GM18868 (cell line): Measurements from ENCODE around the gene RAB3C.

Source experiments
- ATAC-seq: cut with Tn5 transposase; IDR thresholded peaks from one replicate; pipeline ENCODE4 v1.9.1; 2021; ENCODE audit warnings: mild to moderate bottlenecking, moderate library complexity; ENCODE audit not compliant: unreplicated experiment

Gene RAB3C

DNA sequence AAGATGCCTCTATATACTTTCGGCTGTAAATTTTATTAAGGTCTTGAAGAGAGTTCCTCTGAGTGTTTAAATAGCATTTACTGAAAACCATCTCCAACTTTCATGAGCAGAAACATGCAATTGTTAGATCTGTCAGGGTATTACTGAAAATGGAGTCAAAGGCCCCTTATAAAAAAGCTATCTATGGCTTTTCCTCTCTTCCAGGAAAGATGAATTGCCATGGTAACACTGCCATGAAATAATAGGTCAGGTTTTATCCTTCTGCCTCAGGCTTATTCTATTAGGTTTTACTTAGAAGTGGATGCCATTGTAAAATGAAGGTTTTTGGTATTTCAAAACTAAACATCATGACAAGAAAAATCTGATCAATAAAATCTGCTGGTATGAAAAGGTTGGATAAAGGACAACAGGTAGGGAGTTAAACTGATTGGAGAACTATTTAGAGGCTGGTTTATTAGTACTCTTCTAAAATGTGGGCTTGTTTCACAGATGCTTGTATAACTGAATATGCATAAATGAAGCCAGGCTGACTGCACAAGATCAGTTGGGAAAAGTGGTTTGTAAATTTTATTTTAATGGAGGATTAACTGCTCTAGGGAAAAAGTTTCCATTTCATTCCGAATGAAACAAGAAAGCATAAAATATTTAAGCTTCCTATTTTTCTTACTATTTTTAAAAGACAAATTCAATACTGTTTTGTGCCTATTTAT lies 135.5 kb downstream of the RAB3C start:
- ATAC-seq = no peak

DNA sequence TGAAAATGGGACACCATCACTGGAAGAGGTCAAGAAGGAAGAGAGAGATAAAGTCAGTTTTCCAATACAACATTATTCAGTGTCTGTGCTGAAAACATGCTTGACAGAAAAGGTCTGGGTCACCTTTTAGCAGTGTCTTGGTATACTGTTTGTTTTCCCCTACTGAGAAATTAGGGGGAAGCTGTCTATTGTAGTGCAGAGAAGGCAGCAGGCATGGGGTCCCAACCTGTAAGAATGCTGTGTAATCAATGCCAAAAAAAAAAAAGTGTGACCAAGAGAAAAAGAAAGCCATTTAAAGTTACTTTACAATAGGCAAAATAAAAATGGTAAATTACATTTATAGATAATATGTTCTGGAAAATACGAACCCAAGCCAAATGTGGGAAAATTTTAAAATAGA lies 139.3 kb downstream of the RAB3C start:
- ATAC-seq = no peak

- ATAC-seq = no peak
Observed at GRCh38 chr5:58724992-58725391, 142.1 kb downstream of the RAB3C start.

DNA sequence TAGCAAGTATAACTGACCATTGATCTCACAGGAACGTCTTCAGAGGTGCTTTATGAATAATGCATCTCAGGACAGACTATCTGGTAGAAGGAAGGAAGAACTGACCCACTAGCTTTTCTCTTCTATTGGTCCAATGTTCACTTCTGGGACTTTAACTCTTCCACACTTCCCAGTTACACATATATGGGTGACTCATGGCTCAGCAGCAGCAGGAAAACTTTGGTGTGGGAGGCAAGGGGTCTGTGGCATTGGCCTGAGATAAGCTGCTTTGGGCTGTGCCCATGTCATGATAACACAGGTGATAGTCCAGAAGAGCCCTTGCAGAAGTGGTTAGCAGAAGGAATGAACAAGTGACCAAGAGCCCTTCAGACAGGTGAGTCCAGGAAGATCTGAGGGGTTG lies 148.8 kb downstream of the RAB3C start:
- no peak for ATAC-seq

- ATAC-seq = no peak
Observed at GRCh38 chr5:58735637-58736036, 152.8 kb downstream of the RAB3C start.

- ATAC-seq = no peak
Observed at GRCh38 chr5:58736214-58736613, 153.3 kb downstream of the RAB3C start.

DNA sequence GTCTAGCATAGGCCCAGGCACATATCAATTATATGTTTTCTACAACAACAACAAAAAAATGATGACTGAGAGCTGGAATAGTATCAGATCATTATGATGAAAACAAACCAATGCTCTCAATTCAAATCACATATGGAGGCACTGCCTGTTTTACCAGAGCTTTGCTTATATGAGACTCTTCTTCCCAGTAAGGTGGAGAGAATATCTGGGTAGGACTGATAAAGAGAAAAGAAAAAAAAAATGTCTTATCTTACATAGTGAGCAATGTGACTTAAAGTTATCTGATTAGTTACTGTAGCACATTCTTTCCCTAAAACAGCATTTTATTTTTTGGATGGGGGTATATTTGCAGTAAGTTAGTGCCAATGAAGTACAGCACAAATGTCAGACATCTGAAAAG lies 154.8 kb downstream of the RAB3C start:
- no peak for ATAC-seq

DNA sequence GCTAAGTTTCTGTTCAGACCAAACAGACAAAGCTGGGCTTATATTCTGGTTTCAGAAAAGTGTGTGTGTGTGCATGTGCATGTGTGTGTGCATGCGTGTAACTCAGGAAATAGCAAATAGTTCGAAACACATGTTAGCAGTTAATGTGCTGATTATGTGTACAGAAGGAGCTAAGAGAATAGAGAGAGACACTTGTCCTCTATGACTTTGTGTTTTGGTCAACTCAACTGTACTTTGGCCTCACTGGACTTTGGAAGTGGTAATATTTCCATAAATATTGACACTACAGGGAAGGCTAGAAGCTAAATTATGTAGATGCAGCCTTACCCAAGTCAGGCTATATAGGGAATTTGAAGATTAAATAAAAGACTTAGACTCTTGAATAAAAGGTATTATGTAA lies 155.5 kb downstream of the RAB3C start:
- ATAC-seq = no peak

DNA sequence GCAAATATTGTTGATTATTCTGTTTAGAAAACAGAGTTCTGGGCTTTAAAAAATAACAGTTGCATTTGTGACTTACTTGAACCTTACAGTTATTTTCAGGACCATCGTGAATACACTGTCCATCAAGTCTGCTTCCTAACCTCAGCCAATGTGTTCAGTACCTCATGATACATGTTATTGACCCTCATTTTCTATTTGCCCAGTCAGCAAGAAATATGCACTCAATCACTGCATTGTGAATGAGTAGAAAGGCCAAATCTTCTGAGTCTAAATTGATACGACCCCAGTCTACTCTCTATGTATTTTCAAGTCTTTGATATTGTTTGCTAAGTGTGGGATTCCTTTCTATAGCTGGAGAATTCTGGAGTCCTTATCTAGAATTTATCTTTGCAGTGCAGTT lies 156.2 kb downstream of the RAB3C start:
- no peak for ATAC-seq

- ATAC-seq = no peak
Observed at GRCh38 chr5:58740956-58741355, 158.1 kb downstream of the RAB3C start.

DNA sequence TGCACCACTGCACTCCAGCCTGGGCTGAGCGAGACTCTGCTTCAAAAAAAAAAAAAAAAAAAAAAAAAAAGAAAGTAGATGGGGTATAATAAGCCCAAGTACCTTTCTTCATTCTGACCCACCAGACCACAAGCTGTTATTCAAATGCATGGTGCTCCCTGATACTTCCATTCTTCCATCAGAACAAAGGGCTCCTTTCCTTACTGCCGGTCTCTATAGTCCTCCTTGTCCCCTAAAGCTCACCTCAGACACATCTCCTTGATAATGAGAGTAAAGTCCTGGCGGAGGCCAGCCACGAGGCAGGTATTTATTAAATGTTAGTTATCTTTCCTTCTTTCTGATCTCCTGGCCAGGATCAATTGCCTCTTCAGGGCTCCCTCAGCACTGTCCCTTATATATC lies 162.5 kb downstream of the RAB3C start:
- no peak for ATAC-seq

- ATAC-seq = no peak
Observed at GRCh38 chr5:58746321-58746720, 163.4 kb downstream of the RAB3C start.

DNA sequence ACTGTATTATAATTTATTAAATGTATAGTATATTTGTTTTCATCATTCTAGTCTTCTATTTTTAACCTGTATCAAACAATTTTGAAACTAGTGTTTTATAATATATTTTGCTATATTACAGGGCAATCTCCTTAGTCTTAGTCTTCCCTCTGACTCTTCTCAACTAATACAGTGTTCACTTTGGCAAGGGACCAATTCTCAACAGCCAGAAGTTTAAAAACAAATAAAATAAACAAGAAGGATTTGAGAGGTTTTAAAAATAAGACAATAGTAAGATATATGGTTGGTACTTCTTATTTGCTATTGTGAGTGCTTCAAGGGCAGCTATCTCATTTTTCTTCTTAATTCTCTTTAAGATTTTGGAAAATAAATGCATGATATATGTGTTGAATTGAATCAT lies 167.2 kb downstream of the RAB3C start:
- no peak for ATAC-seq

GRCh38 chr5:58751222-58751837 lies 168.5 kb downstream of the RAB3C start:
- ATAC-seq = no peak

DNA sequence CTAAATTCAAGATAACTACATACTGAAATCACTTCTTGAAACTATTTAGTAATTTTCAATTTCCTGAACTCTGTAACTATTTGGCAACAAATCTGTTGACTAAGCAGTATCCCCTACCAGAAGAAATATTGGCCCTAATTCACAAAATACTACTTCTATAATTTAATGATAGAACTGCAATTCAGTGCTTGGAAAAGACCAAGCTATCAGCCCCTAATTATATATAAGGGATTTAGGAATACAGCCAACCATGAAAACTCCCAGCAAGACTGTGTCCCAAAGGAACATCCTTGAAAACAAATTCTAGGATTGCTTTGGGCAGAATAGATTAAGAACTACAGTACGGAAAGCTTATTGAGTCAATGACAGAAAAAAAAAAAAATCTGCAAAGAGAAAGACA lies 169.2 kb downstream of the RAB3C start:
- no peak for ATAC-seq

DNA sequence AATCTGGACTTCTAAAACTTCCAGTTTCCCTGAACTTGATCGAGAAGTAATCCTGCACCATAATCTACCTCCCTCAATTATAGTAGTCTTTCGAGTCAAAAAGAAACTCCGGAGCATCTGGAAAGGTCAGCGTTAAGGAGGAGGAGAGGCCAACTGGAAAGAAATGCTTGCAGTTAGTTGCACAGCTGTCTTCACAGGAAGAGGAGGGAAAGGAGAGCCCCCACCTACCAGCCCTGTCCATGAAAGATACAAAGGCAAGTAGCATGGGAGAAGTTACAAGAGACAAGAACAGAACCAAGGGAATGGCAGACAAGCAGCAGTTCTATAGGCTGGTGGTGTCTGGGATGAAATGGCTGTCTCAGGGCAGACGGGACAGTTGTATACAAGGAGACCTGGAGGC lies 170.6 kb downstream of the RAB3C start:
- no peak for ATAC-seq

DNA sequence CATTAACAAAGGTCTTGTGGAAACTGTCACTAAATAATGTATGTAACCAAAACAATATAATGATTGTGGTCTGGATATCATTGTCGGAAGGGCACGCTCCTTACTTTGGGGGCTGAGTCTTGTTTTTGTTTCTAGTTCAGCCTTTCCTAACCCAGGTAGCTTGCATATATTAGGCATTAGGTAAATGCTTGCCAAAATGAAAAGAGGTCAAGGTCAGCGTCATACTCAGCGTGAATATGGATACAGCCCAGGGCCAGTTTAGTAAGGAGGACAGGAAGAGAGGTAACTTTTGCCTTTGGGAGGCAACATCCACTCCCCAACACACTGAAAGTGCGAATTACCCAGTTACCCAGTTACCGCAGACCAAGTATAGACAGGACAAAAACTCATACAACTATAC lies 171.4 kb downstream of the RAB3C start:
- no peak for ATAC-seq

- no peak for ATAC-seq
Observed at GRCh38 chr5:58755397-58755796, 172.5 kb downstream of the RAB3C start.

DNA sequence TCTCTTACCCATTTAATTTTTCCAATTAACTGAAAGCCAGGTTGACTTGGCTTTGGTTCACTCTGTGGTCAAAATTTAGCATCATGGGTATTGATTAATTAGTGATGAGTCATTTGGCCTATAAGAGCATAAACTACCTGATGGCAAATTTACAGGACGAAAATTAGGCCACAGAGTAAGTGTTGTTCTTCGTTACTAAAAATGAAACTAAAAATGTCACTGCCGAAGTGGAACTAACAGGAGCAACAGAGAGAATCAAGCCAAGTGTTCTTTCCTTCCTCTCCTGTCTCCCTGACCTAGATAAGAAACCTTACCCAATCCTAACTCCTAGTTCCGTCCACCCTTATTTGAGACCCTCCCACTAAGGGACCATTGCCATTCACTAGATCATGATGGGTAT lies 176.9 kb downstream of the RAB3C start:
- peak; percentile 92 for ATAC-seq

GRCh38 chr5:58760222-58760621 lies 177.3 kb downstream of the RAB3C start:
- ATAC-seq = no peak

GRCh38 chr5:58761407-58761806 lies 178.5 kb downstream of the RAB3C start:
- no peak for ATAC-seq

DNA sequence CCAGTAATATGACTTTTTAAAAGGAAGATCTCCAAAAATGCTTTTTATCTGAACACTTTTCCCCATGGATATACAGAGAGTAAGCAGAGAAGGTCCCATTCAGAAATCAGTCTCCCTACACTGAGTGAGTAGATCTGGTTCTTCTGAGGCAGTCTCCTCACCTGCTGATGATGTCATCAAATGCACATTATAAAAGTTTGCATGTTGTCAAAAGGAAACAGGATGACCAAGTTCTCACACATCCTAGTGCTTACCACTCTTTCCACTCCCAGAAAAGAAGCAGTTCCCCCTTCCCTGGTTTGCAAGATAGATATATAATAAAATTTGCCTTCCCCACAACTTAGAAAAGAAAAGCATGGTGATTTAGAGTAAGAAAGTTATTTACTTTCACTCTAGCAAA lies 180.5 kb downstream of the RAB3C start:
- ATAC-seq = no peak

DNA sequence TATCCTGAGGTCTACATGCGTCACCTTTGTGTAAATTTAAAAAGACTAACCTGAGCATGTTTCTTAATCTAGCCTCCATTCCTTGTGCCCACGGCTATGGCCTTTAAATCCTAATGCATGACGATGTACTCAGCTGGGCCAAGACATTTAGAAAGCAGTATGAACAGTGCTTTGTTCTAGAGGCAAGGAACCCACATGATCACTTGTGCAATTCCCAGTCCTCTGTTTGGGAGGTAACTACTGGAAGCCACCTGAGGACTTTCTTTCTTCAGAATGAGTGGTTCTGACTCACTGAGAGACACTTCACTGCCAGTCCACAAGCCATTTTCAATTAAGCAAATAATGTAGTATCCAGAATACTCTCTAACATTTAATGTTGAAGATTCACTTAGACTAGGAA lies 181.3 kb downstream of the RAB3C start:
- ATAC-seq = no peak
